Measurements from ENCODE around the gene BAZ2B.

DNA sequence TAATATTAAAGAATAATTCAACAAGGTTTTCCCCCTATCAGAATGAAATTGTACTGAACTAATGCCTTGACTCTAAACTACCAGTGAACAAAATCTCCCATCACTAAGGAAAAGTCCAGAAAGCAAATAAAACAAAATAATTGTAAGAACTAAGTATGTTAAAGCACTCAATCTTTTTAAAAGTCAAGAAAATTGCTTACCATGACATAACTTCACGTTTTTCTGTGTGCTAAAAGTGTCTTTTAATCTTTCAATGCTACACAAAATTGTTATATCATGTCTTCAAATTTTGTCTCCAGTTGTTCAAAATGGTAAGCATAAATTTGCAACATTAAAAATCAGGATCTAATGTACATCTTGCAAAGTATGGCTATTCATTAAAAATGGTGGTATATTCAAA is 156.1 kb downstream of the BAZ2B start:
- no peak for TF ChIP-seq POLR2AphosphoS5 (IDR thresholded peaks at IDR 0.05; ENCODE audit: low read depth)
- TF ChIP-seq EZH2 (IDR thresholded peaks at IDR 0.05; ENCODE audit: low read depth, unreplicated experiment), result no peak
- TF ChIP-seq EZH2phosphoT487 (IDR thresholded peaks at IDR 0.05; ENCODE audit: unreplicated experiment), result no peak
- TF ChIP-seq, protein P1, sequence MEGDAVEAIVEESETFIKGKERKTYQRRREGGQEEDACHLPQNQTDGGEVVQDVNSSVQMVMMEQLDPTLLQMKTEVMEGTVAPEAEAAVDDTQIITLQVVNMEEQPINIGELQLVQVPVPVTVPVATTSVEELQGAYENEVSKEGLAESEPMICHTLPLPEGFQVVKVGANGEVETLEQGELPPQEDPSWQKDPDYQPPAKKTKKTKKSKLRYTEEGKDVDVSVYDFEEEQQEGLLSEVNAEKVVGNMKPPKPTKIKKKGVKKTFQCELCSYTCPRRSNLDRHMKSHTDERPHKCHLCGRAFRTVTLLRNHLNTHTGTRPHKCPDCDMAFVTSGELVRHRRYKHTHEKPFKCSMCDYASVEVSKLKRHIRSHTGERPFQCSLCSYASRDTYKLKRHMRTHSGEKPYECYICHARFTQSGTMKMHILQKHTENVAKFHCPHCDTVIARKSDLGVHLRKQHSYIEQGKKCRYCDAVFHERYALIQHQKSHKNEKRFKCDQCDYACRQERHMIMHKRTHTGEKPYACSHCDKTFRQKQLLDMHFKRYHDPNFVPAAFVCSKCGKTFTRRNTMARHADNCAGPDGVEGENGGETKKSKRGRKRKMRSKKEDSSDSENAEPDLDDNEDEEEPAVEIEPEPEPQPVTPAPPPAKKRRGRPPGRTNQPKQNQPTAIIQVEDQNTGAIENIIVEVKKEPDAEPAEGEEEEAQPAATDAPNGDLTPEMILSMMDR (conservative IDR thresholded peaks at IDR 0.05; ENCODE audit: low read depth in 2 of 2), result no peak
- TF ChIP-seq CREB1 (CRISPR knock-in tag; IDR thresholded peaks at IDR 0.05; ENCODE audit: low read depth), result no peak
- no peak for TF ChIP-seq NANOG (IDR thresholded peaks at IDR 0.05; ENCODE audit: borderline replicate concordance)
- TF ChIP-seq ZNF114 (CRISPR knock-in tag; IDR thresholded peaks at IDR 0.05), result no peak
- TF ChIP-seq, protein P2, sequence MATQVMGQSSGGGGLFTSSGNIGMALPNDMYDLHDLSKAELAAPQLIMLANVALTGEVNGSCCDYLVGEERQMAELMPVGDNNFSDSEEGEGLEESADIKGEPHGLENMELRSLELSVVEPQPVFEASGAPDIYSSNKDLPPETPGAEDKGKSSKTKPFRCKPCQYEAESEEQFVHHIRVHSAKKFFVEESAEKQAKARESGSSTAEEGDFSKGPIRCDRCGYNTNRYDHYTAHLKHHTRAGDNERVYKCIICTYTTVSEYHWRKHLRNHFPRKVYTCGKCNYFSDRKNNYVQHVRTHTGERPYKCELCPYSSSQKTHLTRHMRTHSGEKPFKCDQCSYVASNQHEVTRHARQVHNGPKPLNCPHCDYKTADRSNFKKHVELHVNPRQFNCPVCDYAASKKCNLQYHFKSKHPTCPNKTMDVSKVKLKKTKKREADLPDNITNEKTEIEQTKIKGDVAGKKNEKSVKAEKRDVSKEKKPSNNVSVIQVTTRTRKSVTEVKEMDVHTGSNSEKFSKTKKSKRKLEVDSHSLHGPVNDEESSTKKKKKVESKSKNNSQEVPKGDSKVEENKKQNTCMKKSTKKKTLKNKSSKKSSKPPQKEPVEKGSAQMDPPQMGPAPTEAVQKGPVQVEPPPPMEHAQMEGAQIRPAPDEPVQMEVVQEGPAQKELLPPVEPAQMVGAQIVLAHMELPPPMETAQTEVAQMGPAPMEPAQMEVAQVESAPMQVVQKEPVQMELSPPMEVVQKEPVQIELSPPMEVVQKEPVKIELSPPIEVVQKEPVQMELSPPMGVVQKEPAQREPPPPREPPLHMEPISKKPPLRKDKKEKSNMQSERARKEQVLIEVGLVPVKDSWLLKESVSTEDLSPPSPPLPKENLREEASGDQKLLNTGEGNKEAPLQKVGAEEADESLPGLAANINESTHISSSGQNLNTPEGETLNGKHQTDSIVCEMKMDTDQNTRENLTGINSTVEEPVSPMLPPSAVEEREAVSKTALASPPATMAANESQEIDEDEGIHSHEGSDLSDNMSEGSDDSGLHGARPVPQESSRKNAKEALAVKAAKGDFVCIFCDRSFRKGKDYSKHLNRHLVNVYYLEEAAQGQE (IDR thresholded peaks at IDR 0.05; ENCODE audit: unreplicated experiment), result no peak
- TF ChIP-seq ZNF331 (CRISPR knock-in tag; IDR thresholded peaks at IDR 0.05; ENCODE audit: low read depth), result no peak
- TF ChIP-seq, protein P3, sequence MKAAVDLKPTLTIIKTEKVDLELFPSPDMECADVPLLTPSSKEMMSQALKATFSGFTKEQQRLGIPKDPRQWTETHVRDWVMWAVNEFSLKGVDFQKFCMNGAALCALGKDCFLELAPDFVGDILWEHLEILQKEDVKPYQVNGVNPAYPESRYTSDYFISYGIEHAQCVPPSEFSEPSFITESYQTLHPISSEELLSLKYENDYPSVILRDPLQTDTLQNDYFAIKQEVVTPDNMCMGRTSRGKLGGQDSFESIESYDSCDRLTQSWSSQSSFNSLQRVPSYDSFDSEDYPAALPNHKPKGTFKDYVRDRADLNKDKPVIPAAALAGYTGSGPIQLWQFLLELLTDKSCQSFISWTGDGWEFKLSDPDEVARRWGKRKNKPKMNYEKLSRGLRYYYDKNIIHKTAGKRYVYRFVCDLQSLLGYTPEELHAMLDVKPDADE (IDR thresholded peaks at IDR 0.05), result no peak

Data from GM23338 (cell line).